ENCODE results near the gene ANKRD12. TPM values are rescaled to one million over a fixed set of nuclear protein-coding genes. Genes with fewer than 3 reads are reported as not detected.
"Not testable (repeated sequence)": the region's sequence is repeated elsewhere in the genome, so short reads cannot be mapped to it uniquely, and the experiment has no call there.

The ANKRD12 gene
- total RNA-seq, 1 donor from 2014 or later = 48.6 TPM

DNA sequence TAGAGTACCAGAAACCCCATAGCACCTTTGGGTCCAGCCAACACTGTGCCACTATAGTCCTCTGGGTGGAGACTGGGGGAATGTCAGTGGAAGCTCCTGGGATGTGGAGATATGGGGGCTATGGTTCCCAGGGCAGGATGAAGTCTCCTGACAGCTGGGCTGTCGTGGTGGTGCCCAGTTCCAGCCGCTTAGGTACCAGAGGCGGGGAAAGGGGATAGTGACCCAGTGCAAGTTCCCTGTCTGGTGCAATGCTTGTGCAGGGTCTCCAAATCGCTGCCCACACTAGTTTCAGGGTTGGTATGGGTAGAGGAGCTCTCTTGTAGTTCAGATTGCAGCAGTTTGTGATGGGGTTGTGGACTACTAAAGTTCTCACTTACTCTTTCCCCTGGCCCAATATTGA is 97.9 kb downstream of the ANKRD12 start:
- DNase-seq = no peak

DNA sequence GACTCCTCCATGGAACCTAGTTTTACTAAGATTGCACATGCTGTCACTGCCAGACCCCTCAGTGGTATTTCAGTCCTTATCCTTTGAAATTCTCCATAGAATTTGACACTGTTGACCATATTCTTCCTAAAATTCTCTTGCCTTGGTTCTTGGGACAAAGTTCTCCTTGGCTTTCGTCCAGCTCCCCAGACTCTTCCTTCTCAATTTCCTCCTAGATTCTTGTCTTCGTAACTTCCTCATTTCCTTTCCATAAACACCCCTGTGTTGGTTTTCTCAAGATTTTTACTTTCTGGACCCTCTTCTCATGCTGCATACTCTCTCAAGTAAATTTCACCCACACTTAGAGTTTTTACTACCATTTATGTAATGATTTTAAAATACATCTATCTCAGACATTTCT is 101.4 kb downstream of the ANKRD12 start:
- no peak for DNase-seq

DNA sequence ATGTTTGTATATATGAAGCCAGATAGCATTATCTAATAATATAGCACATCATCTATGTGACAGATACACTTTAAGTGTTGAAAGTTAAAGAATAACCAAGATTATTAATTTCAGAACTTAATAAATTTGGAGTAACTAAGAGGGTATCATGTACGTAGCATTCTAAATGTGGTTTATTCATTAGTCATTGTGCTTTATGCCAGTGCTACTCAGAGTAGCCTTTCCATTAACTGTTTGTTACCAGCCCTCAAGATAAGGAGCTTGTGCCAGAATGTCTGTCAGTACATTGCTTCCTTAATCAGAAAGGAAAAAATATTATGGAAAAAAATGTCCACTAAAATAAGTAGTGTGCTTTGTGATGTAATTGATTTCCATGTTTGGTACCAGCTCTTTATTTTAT is 103.1 kb downstream of the ANKRD12 start:
- DNase-seq = no peak

DNA sequence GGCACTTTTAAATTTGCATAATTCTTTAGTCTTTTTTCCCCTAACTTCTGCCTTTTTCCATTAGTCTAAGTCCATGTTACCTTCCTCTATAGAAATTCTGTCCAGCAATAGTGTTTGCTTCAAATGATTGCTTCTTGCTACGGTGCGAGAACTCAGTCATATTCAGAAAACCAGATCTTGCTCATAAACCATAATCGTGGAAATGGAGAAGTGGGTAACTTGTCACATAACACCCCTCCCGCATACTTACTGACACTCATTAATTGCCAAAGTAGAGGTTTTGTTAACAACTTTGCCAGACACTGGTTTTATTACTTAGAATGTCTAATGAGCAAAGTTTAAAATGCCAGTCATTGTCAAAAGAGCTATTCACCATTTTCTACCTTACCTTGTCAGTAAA is 103.7 kb downstream of the ANKRD12 start:
- no peak for DNase-seq

DNA sequence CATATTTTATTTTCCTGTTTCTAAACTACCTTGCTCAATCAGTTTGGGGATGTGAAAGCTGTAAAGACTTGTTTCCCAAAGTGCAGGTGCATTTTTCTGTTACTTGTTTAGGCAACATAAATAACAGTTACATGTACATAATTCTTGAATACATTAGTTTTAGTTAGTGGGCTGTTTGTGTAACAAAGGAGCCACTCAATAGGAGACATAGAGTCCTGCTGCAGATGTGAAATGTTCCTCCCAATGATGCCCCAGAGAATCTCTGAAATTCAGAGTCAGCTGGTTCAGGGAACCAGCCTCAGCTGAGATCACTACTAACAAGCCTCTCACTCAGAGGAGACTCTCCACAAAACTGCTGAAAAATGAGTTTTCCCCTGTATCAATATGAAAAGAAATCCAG is 106.4 kb downstream of the ANKRD12 start:
- no peak for DNase-seq

DNA sequence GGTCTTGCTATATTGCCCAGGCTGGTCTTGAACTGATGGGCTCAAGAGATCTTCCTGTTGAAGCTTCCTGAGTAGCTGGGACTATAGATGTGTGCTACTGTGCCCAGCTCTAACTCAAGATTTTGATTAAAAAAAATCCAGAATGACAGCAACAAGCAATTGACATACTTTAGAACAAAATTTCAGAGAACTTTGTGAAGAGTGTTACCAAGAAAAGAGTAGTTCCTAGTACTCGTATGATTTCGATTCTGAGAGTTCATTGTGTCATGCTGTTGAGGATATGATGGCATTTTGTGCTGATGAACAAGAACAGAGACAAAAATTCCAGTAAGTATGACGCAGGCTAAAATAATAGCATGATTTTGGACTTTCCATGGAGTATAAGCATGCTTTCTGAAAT is 107.8 kb downstream of the ANKRD12 start:
- no peak for DNase-seq

DNA sequence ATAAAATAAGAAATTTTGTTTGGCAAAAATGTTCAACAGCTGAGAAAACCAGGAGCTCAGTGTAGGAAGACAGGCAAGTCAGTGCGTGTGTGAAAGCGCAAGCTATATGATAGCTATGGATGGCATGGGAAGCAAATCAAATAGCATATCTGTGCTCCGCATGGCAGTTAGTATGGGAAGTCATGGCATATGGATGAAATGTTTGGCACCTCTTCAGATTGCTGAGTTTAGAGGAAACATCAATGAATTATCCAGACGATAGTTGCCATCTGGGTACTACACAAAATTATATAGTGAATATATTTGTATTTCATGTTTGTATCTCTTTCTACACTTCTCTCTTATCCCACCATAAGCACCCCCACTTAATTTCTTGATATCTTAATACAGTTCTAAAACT is 112.1 kb downstream of the ANKRD12 start:
- no peak for DNase-seq

DNA sequence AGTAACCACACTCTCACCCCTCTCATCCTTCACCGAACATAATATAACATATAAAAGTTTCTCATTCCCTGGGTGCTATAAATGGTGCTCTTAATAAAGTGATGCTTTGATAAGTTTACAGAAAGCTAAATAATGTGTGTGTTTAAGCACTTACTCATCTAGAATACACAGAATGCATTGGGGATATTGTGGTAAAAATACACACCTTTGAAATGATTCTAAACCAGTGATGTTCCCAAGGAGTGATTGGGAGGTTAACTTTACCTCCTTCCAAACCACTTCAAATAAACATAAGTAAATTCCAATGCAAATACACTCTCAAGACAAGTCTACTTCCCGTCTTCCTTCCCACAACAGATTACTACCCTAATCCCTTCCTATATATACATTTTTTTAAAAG is 112.7 kb downstream of the ANKRD12 start:
- DNase-seq = no peak

DNA sequence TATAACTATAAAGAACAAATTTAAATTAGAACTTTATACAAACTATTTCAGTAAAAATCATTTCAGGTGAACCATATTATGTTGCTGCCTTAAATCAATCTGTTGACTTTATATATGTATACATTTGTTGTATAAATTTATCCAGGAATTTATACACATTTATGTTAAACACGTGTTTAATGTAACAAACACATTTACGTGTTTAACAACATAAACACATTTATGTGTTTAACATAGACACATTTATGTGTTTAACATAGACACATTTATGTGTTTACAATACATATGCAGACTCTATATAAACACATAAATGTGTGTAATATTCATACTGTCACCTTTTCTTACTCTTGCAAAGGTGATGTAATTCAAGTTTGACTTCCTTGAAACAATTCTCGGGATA is 122.6 kb downstream of the ANKRD12 start:
- DNase-seq = no peak

DNA sequence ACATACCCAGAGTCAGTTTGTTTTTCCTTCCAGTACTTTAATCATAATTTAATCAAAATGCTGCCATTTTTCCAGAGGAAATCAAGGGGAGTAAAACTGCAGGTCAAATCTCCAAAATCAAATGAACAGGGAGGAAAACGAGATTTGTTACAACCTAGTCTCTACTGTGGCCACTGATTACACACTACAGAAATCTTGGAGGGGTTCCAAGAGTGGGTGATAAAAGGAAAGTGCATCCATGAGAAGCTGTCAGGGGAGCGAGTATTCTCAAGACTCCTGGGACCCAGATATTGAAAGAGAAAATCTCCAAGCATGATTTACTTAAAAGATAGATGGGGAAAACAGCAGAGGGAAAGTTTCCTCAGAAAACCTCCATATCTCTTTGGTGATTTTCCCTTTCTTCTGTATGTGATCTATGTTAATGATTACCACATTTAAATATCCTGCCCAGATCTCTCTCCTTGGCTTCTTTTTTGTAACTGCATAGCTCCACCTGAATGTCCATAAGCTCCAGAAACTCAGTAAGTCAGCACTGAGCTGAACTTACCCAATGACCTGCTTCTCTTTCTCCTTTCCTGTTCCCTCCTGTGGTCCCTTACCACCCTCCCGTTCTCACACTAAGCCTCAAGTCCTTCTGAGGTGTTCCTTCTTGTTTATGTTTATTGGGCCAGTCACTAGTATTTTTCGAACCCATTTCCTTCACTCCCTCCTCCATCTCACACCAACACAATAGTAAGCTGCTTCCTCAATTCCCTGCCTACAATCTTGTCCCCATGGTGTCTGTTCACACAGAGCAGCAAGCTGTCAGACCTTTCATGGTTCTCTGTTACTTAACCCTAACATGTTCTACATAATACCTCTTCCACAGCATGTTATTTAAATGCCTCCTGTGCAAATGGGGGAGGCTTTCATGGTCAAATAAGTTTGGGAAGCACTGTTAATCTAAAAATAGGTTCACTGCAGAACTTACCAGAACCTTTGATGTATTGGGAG is 124.1 kb downstream of the ANKRD12 start:
- DNase-seq = no peak

DNA sequence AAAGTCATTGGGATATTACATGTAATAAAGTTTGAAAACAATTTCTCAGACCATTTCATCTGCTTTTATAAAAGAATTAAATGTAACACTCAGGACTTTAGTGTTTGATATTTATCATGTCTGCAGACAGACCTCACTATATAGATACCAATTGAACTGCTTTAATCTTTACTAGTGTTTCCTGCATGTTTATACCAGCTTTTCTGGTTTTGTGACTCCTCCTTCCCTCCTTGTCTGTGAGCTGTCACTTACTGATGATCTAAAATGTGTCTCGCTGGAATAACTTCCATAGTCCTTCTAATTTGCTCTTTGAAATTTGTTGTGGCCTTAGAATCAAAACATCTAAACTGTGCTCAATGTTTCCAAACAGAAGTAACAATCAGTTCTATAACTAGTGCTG is 126.7 kb downstream of the ANKRD12 start:
- DNase-seq = peak; percentile 8

DNA sequence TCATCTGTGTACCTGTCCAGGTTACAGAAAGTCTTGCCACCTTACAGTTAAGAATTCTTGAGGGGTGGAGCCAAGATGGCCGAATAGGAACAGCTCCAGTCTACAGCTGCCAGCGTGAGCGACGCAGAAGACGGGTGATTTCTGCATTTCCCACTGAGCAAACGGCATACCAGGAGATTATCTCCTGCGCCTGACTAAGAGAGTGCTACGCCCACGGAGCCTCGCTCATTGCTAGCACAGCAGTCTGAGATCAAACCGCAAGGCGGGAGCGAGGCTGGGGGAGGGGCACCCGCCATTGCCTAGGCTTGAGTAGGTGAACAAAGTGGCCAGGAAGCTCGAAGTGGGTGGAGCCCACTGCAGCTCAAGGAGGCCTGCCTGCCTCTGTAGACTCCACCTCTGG is 128.2 kb downstream of the ANKRD12 start:
- DNase-seq = not testable (repeated sequence)

DNA sequence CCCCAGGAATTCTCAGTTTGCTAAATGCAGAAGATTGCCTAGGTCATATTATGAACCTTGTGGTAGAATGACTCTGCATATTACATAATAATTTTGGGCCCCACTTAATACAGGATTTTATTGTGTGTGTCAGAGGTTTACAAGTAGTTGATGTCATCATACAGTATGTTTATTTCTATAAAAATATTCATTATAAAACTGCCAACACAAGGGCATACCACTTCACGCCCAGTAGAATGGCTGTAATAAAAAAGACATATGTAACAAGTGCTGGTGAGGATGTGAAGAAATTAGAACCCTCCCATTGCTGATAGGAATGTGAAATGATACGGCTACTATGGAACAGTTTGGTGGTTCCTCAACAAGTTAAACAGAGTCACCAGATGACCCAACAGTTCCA is 136.6 kb downstream of the ANKRD12 start:
- DNase-seq = no peak

DNA sequence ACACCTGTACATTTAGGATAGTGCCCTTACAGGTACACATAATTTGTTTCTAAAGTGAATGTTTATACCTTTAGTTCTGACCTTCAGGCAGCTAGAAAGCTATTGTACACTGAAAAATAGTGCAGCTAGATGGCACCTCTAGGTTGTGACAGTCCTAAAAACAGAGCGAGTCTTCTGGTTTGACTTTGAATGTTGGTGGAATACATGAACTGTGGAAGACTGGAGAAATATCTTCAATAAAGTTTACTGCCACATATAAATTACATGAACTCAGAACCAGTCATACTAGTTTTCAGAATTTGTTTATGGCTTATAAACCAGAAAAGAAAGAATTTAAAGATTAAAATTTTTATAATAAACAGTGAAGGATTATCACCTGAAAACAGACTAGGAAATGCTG is 139.3 kb downstream of the ANKRD12 start:
- DNase-seq = no peak

DNA sequence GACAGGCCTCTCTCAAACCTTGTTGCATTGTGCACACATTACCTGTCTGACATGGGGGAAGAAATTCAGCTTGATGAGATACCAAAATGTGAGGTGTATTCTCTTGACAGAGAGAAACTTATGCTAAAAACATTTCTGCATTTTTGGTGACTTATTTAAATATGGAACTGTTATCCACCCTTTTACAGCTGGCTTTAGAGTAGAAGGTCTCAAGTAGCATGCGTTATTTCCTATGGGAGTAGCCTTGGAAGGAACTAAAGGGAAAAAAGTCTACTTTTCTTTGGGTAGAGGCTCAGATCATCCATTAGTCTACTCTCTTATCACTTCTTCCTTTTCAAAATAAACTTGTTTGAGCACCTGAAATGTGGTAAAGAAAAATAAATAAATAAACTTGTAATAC is 141.4 kb downstream of the ANKRD12 start:
- DNase-seq = no peak

DNA sequence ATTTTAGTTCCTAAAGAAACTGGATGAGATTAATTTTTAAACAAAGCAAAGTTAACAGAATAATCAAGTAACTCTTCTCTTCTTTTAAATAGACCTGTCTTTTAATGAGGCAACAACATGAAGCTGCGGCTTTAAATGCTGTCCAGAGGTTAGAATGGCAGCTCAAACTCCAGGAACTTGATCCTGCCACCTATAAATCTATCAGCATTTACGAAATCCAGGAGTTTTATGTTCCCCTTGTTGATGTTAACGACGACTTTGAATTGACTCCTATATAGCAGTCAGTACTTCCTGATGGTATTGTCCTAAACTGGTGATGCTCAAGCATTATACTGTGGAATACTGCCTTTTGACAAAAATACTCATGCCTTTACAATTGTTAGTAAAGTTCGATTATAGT is 144.3 kb downstream of the ANKRD12 start:
- no peak for DNase-seq

DNA sequence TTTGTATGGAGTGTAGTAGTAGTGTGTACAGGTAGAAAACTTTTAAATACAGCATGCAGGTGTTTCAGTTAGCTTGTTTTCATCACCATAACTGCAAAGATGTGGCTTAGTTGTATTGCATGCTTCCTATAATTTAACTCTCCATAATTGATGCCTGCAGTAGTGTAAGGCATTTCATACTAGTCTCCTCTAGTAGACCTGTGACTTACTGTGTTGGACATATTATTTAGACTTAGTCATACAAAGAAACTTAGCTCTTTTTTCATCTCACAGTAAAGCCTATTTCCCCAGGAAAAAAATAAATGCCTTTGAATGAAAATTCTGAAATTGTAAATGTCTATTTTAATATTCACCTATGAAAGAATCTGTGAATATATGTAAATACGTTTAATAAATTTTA is 145.2 kb downstream of the ANKRD12 start:
- DNase-seq = no peak

DNA sequence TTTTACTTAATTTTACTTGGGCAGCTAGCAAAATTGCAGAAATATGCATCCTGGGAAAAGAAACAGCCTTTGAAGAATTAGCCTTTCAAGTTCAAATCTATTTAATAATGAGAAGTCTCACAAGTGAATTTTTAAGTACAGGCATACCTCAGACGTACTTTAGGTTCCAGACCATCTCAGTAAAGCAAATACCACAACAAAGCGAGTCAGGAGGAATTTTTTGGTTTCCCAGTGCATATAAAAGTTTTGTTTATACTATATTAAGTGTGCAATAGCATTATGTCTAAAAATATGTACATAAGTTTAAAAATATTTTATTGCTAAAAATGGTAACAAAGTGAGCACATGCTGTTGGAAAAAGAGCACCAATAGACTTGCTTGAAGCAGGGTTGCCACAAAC is 147.2 kb downstream of the ANKRD12 start:
- no peak for DNase-seq

DNA sequence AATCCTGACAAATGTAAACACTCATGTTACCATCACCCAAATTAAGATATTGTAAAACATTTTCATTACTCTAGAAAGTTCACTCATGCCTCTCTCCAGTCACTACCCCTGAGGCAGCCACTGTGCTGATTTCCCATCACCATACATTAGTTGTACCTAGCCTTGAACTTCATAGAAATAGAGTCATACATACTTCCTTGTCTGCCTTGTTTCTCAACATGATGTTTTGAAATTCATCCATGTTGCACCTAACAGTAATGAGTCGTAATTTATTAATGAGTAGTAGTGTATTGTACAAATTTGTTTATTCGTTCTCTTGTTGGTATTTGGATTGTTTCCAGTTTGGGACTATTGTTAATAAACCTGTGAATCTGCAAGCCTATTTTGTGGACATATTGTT is 149.0 kb downstream of the ANKRD12 start:
- no peak for DNase-seq

DNA sequence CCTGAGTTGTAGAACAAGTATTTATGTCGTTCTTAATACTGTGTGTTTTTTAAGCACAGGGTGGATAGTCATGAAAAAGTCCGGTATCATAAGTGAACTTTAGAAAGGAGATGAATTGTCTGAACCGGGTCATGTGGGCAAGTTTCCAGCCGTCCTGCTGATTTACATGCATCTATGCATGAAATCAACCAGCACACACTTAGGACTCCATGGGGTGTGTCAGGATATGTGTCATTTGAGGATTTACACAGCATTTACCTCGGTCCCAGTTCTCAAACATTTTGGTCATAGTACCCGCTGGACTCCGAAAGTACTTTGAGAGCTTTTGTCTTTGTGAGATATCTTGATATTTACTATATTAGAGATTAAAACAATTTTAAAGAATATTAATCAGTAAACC is 150.5 kb downstream of the ANKRD12 start:
- peak; percentile 10 for DNase-seq

DNA sequence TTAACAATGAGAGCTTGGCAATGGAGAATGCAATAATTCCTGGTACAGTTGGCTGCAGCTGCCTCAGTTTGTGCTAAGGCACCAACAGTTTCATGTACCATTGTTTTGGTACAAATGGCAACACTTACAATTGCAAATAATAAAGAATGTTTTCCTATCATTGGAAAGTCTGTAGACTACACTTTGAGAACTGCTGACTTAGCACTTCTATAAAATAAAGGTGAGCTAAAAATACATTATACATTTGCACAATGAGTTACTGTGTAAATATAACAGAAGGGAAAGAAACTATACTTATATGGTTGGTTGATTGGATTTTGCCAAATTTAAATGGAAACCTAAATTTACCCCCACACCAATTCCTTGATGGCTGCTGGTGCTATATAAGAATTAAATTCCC is 153.1 kb downstream of the ANKRD12 start:
- no peak for DNase-seq

DNA sequence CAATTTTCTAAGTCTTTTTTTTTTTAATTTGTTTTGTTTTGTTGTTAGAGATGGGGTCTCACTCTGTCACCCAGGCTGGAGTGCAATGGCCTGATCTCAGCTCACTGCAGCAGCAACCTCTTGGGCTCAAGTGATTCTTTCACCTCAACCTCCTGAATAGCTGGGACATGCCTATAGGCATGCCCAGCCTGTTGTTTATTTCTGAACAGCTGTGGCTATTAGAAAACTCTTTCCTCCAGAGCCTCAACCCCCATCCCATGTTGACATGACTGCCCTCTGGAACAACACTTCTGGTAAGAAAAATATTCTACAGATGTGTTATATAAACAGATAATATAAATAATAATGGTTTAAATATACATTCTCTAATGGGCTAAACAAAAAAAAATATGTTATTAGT is 153.6 kb downstream of the ANKRD12 start:
- DNase-seq = no peak

DNA sequence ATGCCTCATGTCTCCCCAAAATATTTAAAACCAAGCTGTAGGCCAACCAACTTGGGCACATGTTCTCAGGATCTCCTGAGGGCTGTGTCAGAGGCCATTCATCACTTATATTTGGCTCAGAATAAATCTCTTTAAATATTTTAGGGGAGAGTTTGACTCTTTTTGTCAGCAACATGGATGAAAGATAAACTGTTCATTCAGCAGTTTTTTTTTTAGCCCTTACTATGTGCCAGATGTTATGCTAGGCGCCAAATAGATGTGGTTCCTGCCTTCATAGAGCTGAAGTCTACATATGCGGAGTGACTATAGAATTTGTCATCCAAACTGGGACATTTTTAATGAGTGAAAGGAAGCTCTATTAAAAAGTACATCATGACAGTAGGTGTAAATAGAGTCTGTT is 155.5 kb downstream of the ANKRD12 start:
- DNase-seq = no peak

DNA sequence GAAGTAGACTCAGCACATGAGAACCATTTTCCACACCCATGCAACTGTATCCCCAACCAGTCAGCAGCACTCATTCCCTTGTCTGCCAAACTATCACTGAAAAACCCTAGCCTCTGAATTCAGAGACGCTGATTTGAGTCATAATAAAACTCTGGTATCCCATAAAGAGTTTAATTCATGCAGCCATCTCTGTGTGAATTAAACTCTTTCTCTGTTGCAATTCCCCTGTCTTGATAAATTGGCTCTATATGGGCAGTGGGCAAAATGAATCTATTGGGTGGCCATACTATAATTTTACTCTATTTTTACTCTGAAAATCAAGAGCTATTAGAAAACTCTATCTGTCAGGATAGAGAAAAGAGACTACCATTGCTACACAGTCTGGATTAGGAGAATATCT is 157.4 kb downstream of the ANKRD12 start:
- DNase-seq = no peak
